Middle frontal gyrus (tissue), 1 donor: ENCODE measurements around the gene CALR3.
"Not testable (repeated sequence)": the region's sequence is repeated elsewhere in the genome, so short reads cannot be mapped to it uniquely, and the experiment has no call there.

Source experiments
- DNase-seq: peaks from one replicate; pipeline ENCODE4 v3.0.0-alpha.2; 2015; ENCODE audit warnings: low spot score; ENCODE audit errors: extremely low spot score

CALR3 gene

DNA sequence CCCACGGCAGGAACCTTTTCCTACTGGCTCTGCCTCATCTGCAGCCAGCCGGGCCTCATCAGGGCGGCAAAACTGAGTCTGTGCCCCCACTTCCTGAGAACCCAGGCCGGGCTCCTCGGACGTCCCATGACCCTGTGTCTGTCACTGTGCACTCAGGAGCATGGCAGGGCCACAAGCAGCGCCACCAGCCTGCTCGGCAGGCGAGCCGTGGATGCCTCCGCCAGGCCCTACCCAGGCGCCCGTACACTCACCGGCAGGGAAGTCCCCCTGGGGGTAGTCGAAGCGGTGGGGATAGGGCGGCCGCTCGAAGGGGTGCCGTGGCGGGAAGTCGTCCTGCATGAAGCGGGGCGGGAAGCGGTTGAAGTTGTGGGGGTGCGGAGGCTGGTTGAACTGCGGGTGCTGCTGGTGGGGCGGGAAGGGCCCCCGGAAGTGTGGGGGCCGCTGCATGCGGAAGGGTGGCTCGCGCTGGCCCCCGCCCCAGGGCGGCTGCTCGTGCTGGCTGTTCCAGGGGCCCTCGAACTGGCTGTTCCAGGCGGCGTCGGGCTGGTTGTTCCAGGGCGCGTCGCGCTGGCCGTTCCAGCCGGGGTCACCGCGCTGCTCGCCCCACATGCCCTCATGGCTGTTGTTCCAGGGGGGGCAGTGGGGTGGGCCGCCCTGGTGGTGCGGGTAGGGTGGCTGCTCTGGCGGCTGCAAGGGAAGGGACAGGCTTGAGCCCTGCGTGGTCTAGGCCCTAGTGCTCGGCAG lies 29.2 kb upstream of the CALR3 start:
- DNase-seq, result no peak

DNA sequence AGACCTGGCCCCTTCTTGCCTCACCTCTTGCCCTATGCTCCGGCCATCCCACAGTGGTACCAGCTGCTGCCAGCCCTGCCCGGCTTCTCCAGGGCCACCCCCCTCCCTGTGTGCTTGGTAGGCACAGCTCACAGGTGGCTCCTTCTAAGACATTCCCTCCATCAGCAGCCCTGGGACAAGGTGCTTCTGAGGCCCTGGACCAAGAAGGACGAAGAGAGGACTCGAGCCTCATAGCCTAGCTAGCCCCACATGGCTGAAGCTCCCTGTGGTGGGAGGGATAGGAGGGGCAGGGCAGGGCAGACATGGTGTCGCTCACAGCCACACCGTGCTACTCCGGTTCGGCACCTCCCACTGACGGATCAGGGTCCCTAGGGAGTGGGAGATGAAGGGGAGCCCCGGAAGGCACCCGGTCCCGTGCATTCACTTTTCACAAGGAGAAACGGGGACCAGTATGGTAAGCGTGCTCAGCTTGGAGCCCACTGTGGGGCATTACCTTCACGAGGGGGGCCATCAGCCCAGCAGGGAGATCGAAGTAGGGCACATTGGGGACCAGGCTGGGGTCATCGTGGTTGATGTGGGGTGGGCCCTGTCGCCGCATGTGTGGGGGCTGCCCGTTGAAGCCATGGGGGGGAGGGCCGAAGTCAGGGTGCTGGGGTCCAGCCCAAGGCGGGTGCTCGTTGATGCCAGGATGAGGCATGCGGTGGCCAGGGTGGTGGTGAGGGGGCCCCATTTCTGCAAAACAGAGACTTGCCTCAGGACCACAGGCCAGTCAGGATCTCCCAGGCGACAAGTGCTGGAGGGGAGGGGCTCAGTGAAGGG lies 26.8 kb upstream of the CALR3 start:
- DNase-seq, result no peak

DNA sequence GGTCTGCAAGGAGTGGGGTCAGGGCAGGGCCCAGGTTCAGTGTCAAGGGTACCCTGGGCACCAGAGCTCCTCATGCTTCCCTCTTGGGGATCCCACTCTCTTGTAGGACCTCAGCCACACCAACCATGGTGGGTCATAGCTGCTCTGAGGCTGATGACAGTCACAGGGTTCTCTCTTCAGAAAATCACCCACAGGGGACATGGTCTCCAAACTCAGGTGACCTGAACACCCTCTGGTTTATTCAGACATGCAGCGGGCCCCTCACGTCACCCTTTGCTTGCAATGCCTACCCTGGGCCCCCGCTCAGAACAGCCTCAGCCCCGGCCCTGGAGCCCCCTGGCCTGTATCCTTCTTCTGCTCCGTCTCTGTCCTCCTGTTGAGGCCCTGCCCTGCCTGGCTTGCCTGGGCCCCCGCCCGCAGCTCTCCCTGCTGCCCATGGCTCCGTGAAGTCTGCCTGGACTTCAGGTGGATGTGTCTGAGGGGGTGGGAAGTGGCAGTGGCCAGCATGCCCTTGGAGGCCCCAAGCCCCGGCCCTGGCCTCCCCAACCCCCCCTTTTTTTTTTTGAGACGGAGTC lies 25.8 kb upstream of the CALR3 start:
- no peak for DNase-seq

DNA sequence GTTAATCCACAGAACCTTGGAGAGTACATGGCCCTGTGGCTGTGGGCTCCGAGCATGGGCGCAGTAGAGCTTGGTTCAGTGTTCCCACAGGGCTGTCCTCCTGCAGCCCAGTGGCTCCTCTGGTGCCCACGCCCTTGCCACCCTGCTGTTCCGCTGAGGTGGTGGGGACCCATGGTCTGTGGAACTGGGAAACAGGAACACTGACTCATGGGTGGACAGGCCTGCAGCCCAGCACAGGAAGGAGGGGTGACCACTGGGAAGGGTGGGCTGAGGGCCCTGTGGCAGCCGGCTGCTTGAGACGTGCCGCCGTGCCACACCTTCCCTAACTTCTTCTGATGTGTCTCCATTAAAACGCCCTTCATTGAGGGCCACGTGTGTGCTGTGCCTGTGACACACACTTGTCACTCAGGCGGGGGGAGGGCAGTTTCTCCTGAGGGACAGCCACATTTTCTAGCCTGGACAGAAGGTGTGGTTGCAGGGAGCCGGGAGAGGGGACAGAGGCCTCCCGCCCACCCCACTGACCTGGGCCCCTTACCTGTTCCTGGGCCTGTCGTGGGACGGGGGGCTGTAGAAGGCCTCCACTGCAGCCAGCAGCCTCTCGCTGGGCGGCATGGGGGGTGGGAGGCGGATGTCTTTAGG lies 25.1 kb upstream of the CALR3 start:
- DNase-seq, result no peak

DNA sequence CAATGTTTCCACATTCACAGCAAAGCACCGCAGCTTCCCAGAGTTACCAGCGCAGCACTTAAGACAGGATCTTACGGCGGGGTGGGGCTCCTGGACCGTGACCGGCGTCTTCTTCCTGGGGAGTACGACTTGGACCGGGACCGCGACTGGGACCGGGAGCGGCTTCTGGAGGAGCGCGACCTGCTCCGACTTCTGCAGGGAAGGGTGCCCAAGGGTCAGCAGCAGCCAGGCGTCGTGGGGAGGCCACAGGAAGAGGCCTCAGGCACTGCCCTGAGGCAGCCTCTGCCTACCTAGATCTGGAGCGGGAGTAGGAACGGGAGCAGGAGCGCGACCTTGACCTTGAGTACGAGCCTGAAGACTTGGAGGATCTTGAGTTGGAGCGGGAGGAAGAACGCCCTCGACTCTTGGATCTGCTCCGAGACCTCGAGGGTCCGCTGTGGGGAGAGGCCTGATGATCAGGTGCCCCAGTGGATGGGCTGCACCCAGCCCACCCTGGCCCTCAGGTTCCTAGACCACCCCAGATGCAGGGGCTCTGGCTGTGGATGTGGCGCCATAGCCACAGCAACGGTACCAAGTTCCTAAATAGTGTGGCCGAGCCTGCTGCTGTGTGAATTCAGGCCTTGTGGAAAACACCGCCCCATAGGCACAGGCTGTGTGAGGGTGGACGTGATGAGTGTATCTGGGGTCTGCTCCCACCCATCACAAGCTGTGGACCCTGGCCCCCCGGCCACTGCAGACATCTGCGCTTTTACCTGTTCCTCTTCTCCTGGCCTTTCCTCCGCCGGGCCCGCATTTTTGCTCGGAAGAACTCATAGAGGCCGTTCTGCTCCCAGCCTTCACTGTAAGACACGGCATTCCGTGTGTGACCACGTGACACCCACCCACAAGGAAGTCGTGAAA lies 24.4 kb upstream of the CALR3 start:
- DNase-seq, result no peak

DNA sequence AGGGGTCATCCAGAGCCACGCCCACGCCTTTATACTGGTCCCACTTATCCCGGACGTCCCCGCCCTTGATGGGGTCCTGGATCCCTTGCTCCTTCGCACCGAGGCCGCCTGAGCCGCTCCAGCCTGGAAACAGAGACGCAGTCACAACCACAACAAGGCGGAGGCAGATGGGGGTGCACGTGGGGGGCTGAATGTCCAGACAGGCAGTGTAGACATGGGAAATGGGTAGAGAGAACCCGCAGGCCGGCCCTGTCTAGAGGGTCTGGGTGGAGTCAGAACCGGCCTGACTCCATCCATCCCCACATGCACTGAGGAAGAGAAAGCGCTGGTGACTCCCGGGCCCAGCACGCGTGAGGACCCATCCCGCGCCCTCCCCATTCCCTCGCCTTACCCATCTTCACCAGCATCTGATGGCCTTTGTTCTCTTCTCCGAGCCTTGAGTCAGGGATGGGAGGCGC lies 23.3 kb upstream of the CALR3 start:
- DNase-seq, result no peak

DNA sequence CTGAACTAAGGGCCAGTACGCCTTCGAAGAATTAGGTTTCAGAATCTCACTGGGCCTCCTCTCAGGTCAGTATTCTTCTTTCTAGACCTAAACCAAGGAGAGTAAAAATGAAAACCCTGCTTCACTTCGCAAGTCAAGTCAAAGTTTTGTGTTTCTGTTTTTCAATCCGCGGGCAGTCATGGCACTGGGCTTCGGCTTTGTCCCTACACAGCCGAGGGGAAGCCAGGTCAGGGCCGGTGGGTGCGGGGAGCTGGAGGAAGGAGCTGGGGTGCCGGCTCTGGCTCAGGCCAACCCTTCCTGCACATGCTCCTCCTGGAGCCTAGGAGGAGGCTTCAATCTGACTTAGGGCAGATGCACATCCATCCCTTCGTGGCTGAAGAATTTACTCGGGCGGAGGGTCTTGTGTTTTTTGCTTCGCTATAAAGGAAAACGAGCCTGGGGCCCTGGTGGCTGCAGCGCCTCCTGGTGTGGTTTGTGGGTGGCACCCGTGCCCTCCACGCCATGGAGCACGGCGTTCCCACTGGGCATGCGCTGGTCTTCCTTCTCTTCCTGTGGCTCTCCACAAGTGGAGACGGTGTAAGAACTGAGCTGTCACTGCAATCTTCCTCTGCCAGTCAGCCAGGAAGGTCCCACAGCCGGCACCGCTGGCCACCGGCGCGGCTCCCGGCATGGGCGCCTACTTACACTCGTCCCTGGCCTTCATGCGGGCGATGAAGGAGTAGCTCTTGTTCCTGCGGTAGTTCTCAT lies 22.7 kb upstream of the CALR3 start:
- DNase-seq, result no peak

DNA sequence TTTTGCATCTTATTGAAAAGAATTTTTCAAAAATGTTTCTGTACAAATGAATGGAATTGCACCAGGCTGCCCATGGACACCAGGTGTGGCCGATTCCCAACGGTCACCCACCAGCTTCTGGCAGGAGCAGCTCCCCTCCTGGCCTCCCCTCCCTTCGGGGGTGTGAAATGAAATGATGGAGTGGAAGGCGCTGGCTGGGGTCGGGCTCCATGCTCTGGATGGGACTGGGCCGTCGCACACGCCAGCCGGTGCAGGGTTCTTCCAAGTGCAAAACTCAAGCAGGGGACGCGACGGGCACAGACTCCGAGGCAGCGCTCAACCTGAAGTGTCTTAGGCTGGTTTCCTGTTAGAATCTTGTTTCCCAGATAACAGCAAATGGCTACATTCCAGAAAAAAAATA lies 22.1 kb upstream of the CALR3 start:
- DNase-seq, result no peak

DNA sequence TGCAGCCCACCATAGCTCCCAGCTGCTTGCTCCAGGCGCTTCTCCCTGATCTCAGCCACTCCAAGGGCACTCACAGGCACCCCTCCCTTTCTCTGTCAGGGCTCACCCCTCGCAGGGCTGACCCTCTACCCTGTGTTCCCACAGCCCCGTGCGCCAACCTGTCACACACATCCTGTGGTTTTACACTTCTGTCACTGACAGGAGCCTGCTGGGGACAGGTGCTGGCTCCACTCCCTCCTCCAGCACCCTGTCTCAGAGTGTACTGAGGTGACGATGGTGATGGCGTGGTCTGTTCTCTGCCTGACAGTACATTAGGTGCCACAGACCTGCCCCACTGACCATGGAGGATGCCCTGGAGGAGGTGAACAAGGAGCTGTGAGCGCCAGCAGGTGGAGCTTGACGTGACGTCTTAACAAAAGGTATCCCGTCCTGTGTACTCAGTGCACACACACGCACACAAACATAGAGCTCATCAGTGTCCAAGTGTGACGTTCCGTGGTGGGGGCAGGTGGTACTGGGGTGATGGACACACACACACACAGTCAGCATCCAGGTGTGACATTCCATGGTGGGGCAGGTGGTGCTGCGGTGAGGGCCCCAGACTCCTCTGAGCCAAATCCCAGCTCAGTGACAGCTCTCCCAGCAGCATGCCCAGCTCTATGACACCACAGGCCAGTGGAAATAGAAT lies 21.1 kb upstream of the CALR3 start:
- DNase-seq, result no peak

DNA sequence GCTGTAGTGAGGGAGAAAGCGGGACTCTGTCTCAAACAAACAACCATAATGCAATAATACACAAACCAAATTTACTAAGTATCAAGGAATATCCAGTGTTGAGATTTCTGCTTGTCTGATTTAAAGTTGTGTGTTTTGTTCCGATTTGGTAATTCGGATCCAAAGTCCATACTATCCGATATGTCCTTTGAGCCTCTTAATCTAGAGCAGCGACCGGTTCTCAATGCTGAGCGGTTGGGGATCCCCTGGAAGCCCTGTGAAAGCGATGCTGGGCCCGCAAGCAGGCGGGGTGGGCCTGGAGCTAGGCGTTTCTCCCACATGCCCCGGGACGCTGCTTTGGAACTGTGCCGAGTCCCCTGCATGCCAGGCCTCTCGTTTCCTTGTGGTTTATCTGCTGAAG lies 20.4 kb upstream of the CALR3 start:
- DNase-seq, result no peak

DNA sequence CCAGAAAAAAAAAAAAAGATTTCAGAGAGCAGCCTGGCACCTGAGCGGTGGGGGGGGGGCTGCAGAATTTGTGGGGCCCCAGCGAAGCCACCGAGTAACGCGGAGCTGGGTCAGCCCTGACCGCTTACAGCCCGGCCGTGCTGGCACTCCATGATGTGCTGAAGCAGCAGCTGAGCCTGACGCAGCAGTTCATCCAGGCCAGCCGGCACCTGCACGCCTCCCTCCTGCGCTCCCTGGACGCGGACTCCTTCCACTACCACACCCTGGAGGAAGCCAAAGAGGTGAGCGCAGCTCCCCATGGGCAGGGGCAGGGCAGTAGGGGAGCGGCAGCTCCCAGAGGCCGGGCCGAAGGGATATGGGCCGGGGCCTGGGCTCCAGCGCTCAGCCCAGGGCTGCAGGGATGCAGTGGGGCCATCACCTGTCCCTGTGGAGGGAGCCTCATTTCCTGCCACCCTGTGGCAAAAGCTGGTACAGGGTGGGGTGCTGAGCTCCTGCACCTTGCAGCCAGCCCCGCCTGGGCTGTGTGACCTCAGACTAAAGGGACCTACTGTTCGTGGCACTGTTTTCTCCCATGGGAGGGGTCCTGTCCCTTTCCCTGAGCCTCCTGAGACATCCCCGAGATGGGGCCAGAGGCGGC lies 18.5 kb upstream of the CALR3 start:
- DNase-seq, result no peak

DNA sequence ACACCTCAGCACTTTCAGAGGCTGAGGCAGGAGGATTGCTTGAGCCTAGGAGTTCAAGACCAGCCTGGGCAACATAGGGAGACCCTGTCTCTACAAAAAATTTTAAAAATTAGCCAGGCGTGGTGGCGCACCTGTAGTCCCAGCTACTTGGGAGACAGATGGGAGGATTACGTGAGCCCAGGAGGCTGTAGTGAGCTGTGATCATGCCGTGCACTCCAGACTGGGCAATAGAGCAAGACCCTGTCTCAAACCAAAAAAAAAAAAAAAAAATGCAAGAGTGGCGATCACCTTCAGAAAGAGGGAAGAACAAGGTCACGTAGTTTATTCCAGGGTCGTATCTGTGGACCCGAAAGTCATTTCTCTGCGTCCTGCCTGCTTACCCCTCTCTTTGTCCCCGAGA lies 16.6 kb upstream of the CALR3 start:
- not testable (repeated sequence) for DNase-seq

DNA sequence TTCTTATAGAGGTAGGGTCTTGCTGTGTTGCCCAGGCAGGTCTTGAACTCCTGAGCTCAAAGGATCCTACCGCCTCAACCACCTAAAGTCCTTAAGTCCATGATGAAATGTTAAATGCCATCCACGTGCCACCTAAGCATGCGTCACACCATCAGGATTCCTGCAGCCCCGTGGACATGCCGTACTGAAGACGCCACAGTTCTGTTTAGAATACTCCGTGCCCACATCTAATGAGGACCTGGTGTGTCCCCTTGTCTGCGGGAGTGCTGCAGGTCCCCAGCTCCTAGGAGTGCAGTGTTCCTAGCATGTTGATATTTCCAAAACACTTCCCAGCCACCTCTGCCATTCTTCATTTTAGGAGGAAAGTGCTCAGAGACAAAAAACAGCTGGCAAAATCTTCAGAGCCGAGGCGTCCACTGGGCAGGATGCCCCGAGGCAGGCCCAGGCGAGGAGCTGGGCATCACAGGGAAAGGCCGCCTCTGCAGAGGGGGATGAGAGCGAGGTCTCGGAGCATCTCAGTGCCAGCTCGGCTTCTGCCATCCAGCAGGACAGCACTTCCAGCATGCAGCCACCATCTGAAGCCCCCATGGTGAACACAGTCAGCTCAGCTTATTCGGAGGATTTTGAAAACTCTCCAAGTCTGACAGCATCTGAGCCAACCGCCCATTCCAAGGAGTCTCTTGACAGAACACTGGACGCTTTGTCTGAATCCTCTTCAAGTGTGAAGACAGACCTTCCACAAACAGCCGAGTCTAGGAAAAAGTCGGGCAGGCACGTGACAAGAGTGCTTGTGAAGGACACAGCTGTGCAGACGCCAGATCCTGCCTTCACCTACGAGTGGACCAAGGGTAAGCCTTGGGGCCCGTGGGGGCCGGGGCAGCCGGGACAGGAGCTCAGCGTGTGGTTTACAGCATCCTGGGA lies 13.4 kb upstream of the CALR3 start:
- DNase-seq, result peak; percentile 16

DNA sequence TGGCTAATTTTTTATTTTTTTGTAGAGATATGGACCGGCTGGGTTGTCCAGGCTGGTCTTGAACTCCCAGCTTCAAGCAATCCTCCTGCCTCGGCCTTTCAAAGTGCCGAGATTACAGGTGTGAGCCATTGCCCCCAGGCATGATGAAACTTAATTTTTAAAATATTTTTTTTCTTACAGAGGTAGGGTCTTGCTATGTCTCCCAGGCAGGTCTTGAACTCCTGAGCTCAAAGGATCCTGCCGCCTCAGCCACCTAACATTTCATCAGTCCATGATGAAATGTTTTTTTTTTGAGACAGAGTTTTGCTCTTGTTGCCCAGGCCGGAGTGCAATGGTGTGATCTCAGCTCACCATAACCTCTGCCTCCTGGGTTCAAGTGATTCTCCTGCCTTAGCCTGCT lies 12.6 kb upstream of the CALR3 start:
- no peak for DNase-seq

DNA sequence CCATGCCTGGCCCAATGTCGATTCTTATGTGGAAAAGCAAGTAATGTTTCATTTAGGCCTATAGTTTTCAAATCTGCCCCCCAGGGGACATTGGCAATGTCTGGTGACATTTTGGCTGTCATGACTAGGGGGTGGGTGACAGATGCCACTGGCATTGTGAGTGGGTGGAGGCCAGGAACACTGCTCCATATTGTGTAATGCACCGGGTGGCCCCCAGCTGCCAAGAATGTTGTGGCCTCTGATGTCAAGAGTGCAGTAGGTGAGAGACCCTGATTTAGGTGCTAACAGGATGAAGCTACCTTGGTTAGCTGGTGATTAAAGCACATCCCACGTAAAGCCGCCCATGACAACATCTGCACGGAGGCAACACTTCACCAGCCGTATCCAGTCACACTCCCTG lies 11.0 kb upstream of the CALR3 start:
- no peak for DNase-seq

DNA sequence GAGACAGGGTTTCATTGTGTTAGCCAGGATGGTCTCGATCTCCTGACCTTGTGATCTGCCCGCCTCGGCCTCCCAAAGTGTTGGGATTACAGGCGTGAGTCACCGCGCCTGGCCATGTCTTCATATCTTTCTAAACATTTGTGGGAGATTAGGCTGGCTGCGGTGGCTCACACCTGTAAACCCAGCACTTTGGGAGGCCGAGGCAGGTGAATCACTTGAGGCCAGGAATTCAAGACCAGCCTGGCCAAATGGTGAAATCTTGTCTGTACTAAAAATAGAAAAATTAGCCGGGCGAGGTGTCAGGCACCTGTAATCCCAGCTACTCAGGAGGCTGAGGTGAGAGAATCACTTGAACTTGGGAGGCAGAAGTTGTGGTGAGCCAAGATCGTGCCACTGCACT lies 10.2 kb upstream of the CALR3 start:
- DNase-seq, result not testable (repeated sequence)

DNA sequence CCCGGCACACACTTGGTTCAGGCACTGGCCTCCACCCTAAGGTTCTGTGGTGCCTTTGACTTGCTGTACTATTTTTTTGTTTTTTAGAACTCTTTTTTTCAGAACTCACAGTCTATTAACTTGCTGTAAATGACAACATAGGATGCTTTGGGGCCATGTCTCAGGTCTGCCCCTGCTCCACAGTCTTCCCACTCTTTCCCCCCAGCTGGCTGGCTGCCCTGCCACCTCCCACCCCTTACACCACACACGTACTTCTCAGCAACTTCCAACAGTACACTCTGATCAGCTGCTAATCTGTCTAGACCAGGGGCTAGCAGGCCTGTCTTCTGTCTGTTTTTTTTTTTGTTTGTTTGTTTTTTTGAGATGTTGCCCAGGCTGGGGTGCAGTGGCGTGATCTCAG lies 8.3 kb upstream of the CALR3 start:
- no peak for DNase-seq

DNA sequence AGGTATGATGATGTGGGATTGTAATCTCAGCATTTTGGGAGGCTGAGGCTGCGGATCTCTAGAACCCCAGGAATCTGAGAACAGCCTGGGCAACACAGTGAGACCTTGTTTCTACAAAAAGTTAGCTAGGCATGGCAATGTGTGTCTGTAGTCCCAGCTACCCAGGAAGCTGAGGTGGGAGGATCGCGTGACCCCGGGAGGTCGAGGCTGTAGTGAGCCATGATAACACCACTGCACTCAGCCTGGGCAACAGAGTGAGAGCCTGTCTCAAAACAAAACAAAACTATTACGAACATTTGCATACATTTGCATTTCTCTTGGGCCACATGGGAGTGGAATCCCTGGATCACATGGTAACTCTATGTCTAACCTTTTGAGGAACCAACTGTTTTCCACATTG lies 1.9 kb upstream of the CALR3 start:
- no peak for DNase-seq
